Gastrocnemius medialis (tissue), 4 donors: ENCODE data around the gene SERINC5. TPM values are rescaled to one million over a fixed set of nuclear protein-coding genes. Genes with fewer than 3 reads are reported as not detected.
A peak's percentile ranks its signal among the peaks of the same experiment; 100 is the strongest.
"Not testable (repeated sequence)": the region's sequence is repeated elsewhere in the genome, so short reads cannot be mapped to it uniquely, and the experiment has no call there.

Experiments used
- ATAC-seq, 2 donors: fragments of 150-250 bp; one replicate each; pipeline ENCODE4 v1.9.1; 2016
- DNase-seq, 2 donors: peaks; one replicate each; pipeline ENCODE4 v3.0.0-alpha.2; 2019
- H3K27ac ChIP-seq, 4 donors: fragments of 200-600 bp; sonication (generic); 1 replicate in 1 of 4; 2 replicates in 3 of 4; pipeline ENCODE4 v1.5.1; 2016 to 2018; ENCODE audit warnings: mild to moderate bottlenecking in 2 of 4, moderate library complexity in 1 of 4
- H3K27me3 ChIP-seq, 3 donors: fragments of 200-600 bp; sonication (generic) in 2 of 3; 1 replicate in 1 of 3; 2 replicates in 2 of 3; pipeline versions ENCODE4 v1.5.1 to v1.6.0; 2016 to 2019; ENCODE audit warnings: mild to moderate bottlenecking in 1 of 3, moderate library complexity in 1 of 3
- H3K36me3 ChIP-seq, 2 donors: fragments of 200-600 bp; sonication (generic) in 1 of 2; one replicate each; pipeline ENCODE4 v1.5.1; 2017 to 2018
- H3K4me1 ChIP-seq, 2 donors: fragments of 200-600 bp; sonication (generic) in 1 of 2; one replicate each; pipeline ENCODE4 v1.5.1; 2016 to 2017; ENCODE audit warnings: mild to moderate bottlenecking in 2 of 2
- H3K4me3 ChIP-seq, 4 donors: fragments of 200-600 bp; sonication (generic) in 3 of 4; 1 replicate in 1 of 4; 2 replicates in 3 of 4; pipeline ENCODE4 v1.5.1; 2016 to 2019; ENCODE audit warnings: mild to moderate bottlenecking in 2 of 4
- H3K9me3 ChIP-seq, 3 donors: fragments of 200-600 bp; sonication (generic) in 2 of 3; 1 replicate in 1 of 3; 2 replicates in 2 of 3; pipeline ENCODE4 v1.5.1; 2016 to 2019
- CTCF ChIP-seq, 5 experiments: fragments of 450-650 bp in 3 of 5; fragments of 200-600 bp in 2 of 5; sonication (generic) in 2 of 5; IDR thresholded peaks in 4 of 5; conservative IDR thresholded peaks in 1 of 5; 1 replicate in 4 of 5; 2 replicates in 1 of 5; pipeline ENCODE4 v1.5.1; 2016 to 2019; ENCODE audit warnings: antibody characterized with exemption in 5 of 5, mild to moderate bottlenecking in 3 of 5, moderate library complexity in 3 of 5
- POLR2A ChIP-seq, 2 donors: fragments of 450-650 bp; IDR thresholded peaks; one replicate each; pipeline ENCODE4 v1.6.1; 2017; ENCODE audit warnings: antibody characterized with exemption in 2 of 2, mild to moderate bottlenecking in 2 of 2, moderate library complexity in 2 of 2
- in situ Hi-C, 4 donors: fragments of 200-750 bp; cut with MboI; loops; one replicate each; pipeline versions ENCODE4 v1.15.0 to v1.8.0; 2017; ENCODE audit warnings: low sequenced_read_pairs in 4 of 4
- intact Hi-C: fragments of 100-400 bp; cut with DNase I; formaldehyde crosslinking; loops from one replicate; pipeline ENCODE4 v1.15.1; 2023; ENCODE audit warnings: low total_unique reads
- total RNA-seq, 4 donors: library from RNA; depleted of rRNA; stranded (reverse); fragments of >200 nt; gene quantifications; one replicate each; pipeline versions ENCODE4 v1.1.0 to v1.2.3, GENCODE V29; 2016

SERINC5 gene
- 1 to 10 TPM; 1.4 to 5.3 (median 3.0) TPM for total RNA-seq

GRCh38 chr5:80255811-80256712 is at the start of gene SERINC5:
SERINC5 (minus strand) TSS chr5:80256048; CDS start chr5:80255922, 126 bp downstream.
- H3K27ac ChIP-seq: peak within 1 kb of the TSS; percentile 87 to 94 (median 91)
- no peaks in the 10 kb centered on the region for H3K36me3 ChIP-seq
- no peaks in the 10 kb centered on the region for H3K9me3 ChIP-seq
- H3K4me3 ChIP-seq: peak within 1 kb of the TSS; percentile 76 to 95 (median 82)
- peaks cover 9 to 15% of the 10 kb centered on the region in 2 donors for H3K4me1 ChIP-seq
- intact Hi-C loops (loop anchor here (1.0 to 10.0 kb wide), 7 partner anchors 39 to 1019 kb away; partner anchors contain the start of genes JMY and ZFYVE16), in situ Hi-C loops (loop anchor here in 1 of 4 donors (10.0 kb wide), 1 partner anchor 149 kb away; the partner anchor contains the start of gene ZFYVE16)
- no peaks in the 10 kb centered on the region for H3K27me3 ChIP-seq
- peak; percentile 87 for TF ChIP-seq POLR2A (IDR thresholded peaks at IDR 0.05)
- TF ChIP-seq CTCF (IDR thresholded peaks at IDR 0.05 in 4 of 5, conservative IDR thresholded peaks at IDR 0.05 in 1 of 5): no peak
- peak; percentile 79 to 81 for ATAC-seq
- DNase-seq: peak; percentile 60 to 71

- Histone ChIP-seq H3K4me3 (no peak overlapping the region), H3K4me1 (no peaks in the 10 kb centered on the region), H3K27me3 (no peaks in the 10 kb centered on the region), H3K27ac (no peak overlapping the region), H3K9me3 (no peaks in the 10 kb centered on the region), H3K36me3 (no peaks in the 10 kb centered on the region)
- in situ Hi-C loops: no loop called here
- TF ChIP-seq CTCF (IDR thresholded peaks at IDR 0.05 in 4 of 5, conservative IDR thresholded peaks at IDR 0.05 in 1 of 5): no peak
- no peak for TF ChIP-seq POLR2A (IDR thresholded peaks at IDR 0.05)
- ATAC-seq: no peak
- intact Hi-C loops: no loop called here
- DNase-seq: no peak
Observed at GRCh38 chr5:80302636-80303035, 46.8 kb upstream of the SERINC5 start.

GRCh38 chr5:80301342-80301741 is 45.5 kb upstream of the SERINC5 start:
- H3K4me3 ChIP-seq, H3K36me3 ChIP-seq, H3K27me3 ChIP-seq, H3K9me3 ChIP-seq, DNase-seq, H3K4me1 ChIP-seq, ATAC-seq, in situ Hi-C loops, intact Hi-C loops, H3K27ac ChIP-seq: not testable (repeated sequence)

- ATAC-seq, DNase-seq, in situ Hi-C loops, H3K4me3 ChIP-seq, intact Hi-C loops, H3K27me3 ChIP-seq, H3K36me3 ChIP-seq, H3K27ac ChIP-seq, H3K9me3 ChIP-seq, H3K4me1 ChIP-seq: not testable (repeated sequence)
Observed at GRCh38 chr5:80300796-80301195, 44.9 kb upstream of the SERINC5 start.

GRCh38 chr5:80300125-80300524 is 44.3 kb upstream of the SERINC5 start:
- no peak overlapping the region for H3K4me3 ChIP-seq
- in situ Hi-C loops (no loop called here), intact Hi-C loops (no loop called here)
- no peak overlapping the region for H3K27ac ChIP-seq
- ATAC-seq (no peak), DNase-seq (no peak)
- H3K9me3 ChIP-seq: no peaks in the 10 kb centered on the region
- H3K4me1 ChIP-seq: no peaks in the 10 kb centered on the region
- no peak for TF ChIP-seq POLR2A (IDR thresholded peaks at IDR 0.05)
- no peak for TF ChIP-seq CTCF (IDR thresholded peaks at IDR 0.05 in 4 of 5, conservative IDR thresholded peaks at IDR 0.05 in 1 of 5)
- no peaks in the 10 kb centered on the region for H3K36me3 ChIP-seq
- no peaks in the 10 kb centered on the region for H3K27me3 ChIP-seq
